AG04450 (cell line): Measurements from ENCODE around the gene GAS2. TPM values are rescaled to one million over a fixed set of nuclear protein-coding genes. Genes with fewer than 3 reads are reported as not detected.

Experiments
- CTCF ChIA-PET: fragments of 300-600, 350-600 bp; formaldehyde crosslinking; extraction: SDS; loops from one replicate; lab custom pipeline; 2022; ENCODE audit warnings: antibody characterized with exemption, inconsistent platforms; lab: Charles Lee
- POLR2A ChIA-PET: fragments of 350-600 bp; formaldehyde crosslinking; extraction: SDS; loops from one replicate; lab custom pipeline; 2021; ENCODE audit warnings: antibody characterized with exemption, inconsistent platforms; lab: Yijun Ruan, JAX
- DNase-seq: peaks from one replicate; pipeline ENCODE4 v3.0.0-alpha.2; 2011; ENCODE audit warnings: low read depth, low spot score
- H3K27ac ChIP-seq: one replicate; pipeline ENCODE4 v1.5.1; 2012; ENCODE audit warnings: low read depth, low read length, control low read depth
- H3K27me3 ChIP-seq: one replicate; pipeline ENCODE4 v1.6.0; 2012; ENCODE audit warnings: low read length; ENCODE audit not compliant: control insufficient read depth, insufficient read depth
- H3K4me3 ChIP-seq: 2 replicates; pipeline ENCODE4 v1.5.1; 2011; ENCODE audit warnings: mild to moderate bottlenecking, low read depth, low read length, control low read depth
- H3K9me3 ChIP-seq: 2 replicates; pipeline ENCODE4 v1.5.1; 2012; ENCODE audit warnings: low read length; ENCODE audit not compliant: control insufficient read depth, insufficient read depth
- polyA plus RNA-seq: library from polyadenylated mRNA; depleted of rRNA; stranded (reverse); fragments of >200 nt; gene quantifications from 2 replicates; pipeline ENCODE4 v1.2.3, GENCODE V29; 2011
- TF ChIP-seq, protein P1 (sequence below): IDR thresholded peaks from 2 replicates; pipeline ENCODE4 v1.5.1; 2011; ENCODE audit warnings: low read depth, low read length, control low read depth, inconsistent platforms

GAS2 gene
- polyA plus RNA-seq, 1 experiment: 0.67 TPM

DNA sequence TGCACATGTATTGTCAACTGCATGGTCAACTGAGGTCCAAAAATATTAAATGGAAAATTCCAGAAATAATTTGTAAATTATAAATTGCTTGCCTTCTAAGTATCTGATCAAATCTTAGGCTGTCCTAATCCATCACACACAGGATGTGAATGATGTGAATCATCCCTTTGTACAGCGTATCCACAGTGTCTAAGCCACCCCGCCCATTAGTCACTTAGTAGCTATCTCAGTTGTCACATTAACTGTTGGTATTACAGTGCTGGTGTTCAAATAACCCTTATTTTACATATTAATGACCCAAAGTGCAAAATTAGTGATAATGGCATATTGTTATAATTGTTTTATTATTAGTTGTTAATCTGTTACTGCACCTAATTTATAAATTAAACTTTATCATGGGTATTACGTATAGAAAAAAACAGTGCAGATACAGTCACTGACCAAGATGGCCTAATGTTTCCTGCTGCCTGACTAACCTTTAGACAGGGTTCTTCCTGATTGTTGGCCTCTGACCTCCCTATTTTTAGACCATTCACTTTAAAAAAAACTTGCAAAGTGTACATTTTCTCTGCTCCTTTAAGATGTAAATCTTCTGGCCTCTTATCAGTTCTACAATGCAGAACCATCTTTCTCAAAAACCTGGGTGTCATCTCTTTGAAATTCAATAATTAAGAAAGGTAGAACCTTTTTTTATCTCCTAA is 166.1 kb downstream of the GAS2 start:
- DNase-seq: no peak

DNA sequence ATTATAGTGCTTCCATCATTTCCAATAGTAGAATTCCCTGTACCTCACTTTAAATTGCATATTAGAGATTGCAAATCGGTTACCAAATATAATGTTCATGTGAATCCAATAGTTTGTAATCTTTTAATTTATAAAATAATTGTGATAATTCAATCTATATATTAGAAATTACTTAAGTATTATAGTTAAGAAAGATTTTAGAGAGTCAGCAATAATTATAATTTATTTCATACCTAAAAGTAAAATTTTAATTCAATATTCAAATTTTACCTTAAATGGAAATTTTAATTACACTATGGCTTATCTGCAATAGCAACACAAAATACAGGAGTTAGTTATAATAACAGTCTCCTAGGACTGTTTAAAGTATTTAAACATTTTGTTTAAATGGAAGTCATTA is 180.3 kb downstream of the GAS2 start:
- Histone ChIP-seq H3K27ac (no peak overlapping the region), H3K27me3 (no peaks in the 10 kb centered on the region), H3K4me3 (no peak overlapping the region), H3K9me3 (no peaks in the 10 kb centered on the region)
- no peak for DNase-seq
- TF ChIP-seq, protein P1, sequence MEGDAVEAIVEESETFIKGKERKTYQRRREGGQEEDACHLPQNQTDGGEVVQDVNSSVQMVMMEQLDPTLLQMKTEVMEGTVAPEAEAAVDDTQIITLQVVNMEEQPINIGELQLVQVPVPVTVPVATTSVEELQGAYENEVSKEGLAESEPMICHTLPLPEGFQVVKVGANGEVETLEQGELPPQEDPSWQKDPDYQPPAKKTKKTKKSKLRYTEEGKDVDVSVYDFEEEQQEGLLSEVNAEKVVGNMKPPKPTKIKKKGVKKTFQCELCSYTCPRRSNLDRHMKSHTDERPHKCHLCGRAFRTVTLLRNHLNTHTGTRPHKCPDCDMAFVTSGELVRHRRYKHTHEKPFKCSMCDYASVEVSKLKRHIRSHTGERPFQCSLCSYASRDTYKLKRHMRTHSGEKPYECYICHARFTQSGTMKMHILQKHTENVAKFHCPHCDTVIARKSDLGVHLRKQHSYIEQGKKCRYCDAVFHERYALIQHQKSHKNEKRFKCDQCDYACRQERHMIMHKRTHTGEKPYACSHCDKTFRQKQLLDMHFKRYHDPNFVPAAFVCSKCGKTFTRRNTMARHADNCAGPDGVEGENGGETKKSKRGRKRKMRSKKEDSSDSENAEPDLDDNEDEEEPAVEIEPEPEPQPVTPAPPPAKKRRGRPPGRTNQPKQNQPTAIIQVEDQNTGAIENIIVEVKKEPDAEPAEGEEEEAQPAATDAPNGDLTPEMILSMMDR: no peak
- ChIA-PET CTCF (no interaction called here), POLR2A (no interaction called here)

More for the DNA sequence above, 166.1 kb downstream of the GAS2 start:
- CTCF ChIA-PET: no interaction called here
- POLR2A ChIA-PET: no interaction called here
- H3K4me3 ChIP-seq: no peak overlapping the region
- TF ChIP-seq, protein P1: no peak
- H3K27ac ChIP-seq: no peak overlapping the region
- no peaks in the 10 kb centered on the region for H3K9me3 ChIP-seq
- no peaks in the 10 kb centered on the region for H3K27me3 ChIP-seq

- POLR2A ChIA-PET: no interaction called here
- no peak for DNase-seq
- Histone ChIP-seq H3K4me3 (no peak overlapping the region), H3K9me3 (no peaks in the 10 kb centered on the region), H3K27ac (no peak overlapping the region), H3K27me3 (no peaks in the 10 kb centered on the region)
- TF ChIP-seq, protein P1: no peak
- CTCF ChIA-PET: no interaction called here
These were observed 185.1 kb downstream of the GAS2 start for GRCh38 chr11:22851477-22851876.

- no peak overlapping the region for H3K27ac ChIP-seq
- H3K9me3 ChIP-seq: no peaks in the 10 kb centered on the region; the same call in 1 of the 2 replicates
- ChIA-PET CTCF (no interaction called here), POLR2A (no interaction called here)
- H3K27me3 ChIP-seq: no peaks in the 10 kb centered on the region
- no peak for DNase-seq
- H3K4me3 ChIP-seq: no peak overlapping the region
- TF ChIP-seq, protein P1: no peak
These were observed 193.3 kb downstream of the GAS2 start for GRCh38 chr11:22859756-22860155.

- POLR2A ChIA-PET: no interaction called here
- Histone ChIP-seq H3K9me3 (no peaks in the 10 kb centered on the region; the same call in 1 of the 2 replicates), H3K27ac (no peak within 1 kb of the TSS), H3K27me3 (no peaks in the 10 kb centered on the region), H3K4me3 (no peak within 1 kb of the TSS)
- CTCF ChIA-PET: no interaction called here
- DNase-seq: no peak
- TF ChIP-seq, protein P1: no peak
These were observed 193.8 kb downstream of the GAS2 start, which contains the start of gene CCDC179 for GRCh38 chr11:22860241-22860640. TSS of gene CCDC179 (minus strand) at chr11:22860474. CDS start at chr11:22860421, 53 bp downstream.
